ENCODE results near the gene BOD1. TPM values are rescaled to one million over a fixed set of nuclear protein-coding genes. Genes with fewer than 3 reads are reported as not detected.

Gene BOD1
- total RNA-seq, 1 experiment from 2014 or later: 70.9 TPM

- DNase-seq (ENCODE audit: low spot score): no peak
- Histone ChIP-seq H3K4me1 (ENCODE audit: insufficient read depth, low read length, poor library complexity, severe bottlenecking) (no peaks in the 10 kb centered on the region), H3K27ac (ENCODE audit: low read depth, low read length, poor library complexity, severe bottlenecking) (no peak overlapping the region), H3K9me3 (ENCODE audit: low read depth, low read length, poor library complexity, severe bottlenecking) (no peaks in the 10 kb centered on the region), H3K27me3 (replicated peaks; ENCODE audit: insufficient read depth, low read depth, low read length, poor library complexity) (no peaks in the 10 kb centered on the region), H3K4me3 (ENCODE audit: low read depth, low read length, poor library complexity, severe bottlenecking) (no peak overlapping the region), H3K36me3 (ENCODE audit: insufficient read depth, low read length, poor library complexity, severe bottlenecking) (no peaks in the 10 kb centered on the region)
- TF ChIP-seq EZH2 (IDR thresholded peaks at IDR 0.05; ENCODE audit: borderline replicate concordance, low read depth, low read length, poor library complexity, severe bottlenecking) (no peak), CTCF (conservative IDR thresholded peaks at IDR 0.05; ENCODE audit: low read depth, low read length) (no peak)
- no TSS peak for BruUV-seq (replicated peaks)
- intact Hi-C loops (cut with micrococcal nuclease; ENCODE audit: unreplicated experiment): no loop called here
- CTCF ChIA-PET: no interaction called here
- POLR2A ChIA-PET (ENCODE audit: low non-redundant PET): no interaction called here
Measured at GRCh38 chr5:173634465-173634983, 18.1 kb upstream of the BOD1 start.

GRCh38 chr5:173633304-173633703, 16.9 kb upstream of the BOD1 start:
- H3K4me1 ChIP-seq (ENCODE audit: insufficient read depth, low read length, poor library complexity, severe bottlenecking): no peaks in the 10 kb centered on the region
- no peak for TF ChIP-seq CTCF (conservative IDR thresholded peaks at IDR 0.05; ENCODE audit: low read depth, low read length)
- TF ChIP-seq EZH2 (IDR thresholded peaks at IDR 0.05; ENCODE audit: borderline replicate concordance, low read depth, low read length, poor library complexity, severe bottlenecking): no peak
- no peak for DNase-seq (ENCODE audit: low spot score)
- H3K27ac ChIP-seq (ENCODE audit: low read depth, low read length, poor library complexity, severe bottlenecking): no peak overlapping the region
- H3K9me3 ChIP-seq (ENCODE audit: low read depth, low read length, poor library complexity, severe bottlenecking): no peaks in the 10 kb centered on the region
- H3K4me3 ChIP-seq (ENCODE audit: low read depth, low read length, poor library complexity, severe bottlenecking): no peak overlapping the region
- ChIA-PET CTCF (no interaction called here), POLR2A (ENCODE audit: low non-redundant PET) (no interaction called here)
- H3K27me3 ChIP-seq (replicated peaks; ENCODE audit: insufficient read depth, low read depth, low read length, poor library complexity): no peaks in the 10 kb centered on the region
- H3K36me3 ChIP-seq (ENCODE audit: insufficient read depth, low read length, poor library complexity, severe bottlenecking): no peaks in the 10 kb centered on the region
- no TSS peak for BruUV-seq (replicated peaks)
- intact Hi-C loops (cut with micrococcal nuclease; ENCODE audit: unreplicated experiment): loop anchor here (2.0 kb wide), 1 partner anchor 41 kb away; no protein-coding TSS in a partner anchor

GRCh38 chr5:173631478-173631877, 15.0 kb upstream of the BOD1 start:
- BruUV-seq (replicated peaks): no TSS peak
- Histone ChIP-seq H3K27ac (ENCODE audit: low read depth, low read length, poor library complexity, severe bottlenecking) (no peak overlapping the region), H3K27me3 (replicated peaks; ENCODE audit: insufficient read depth, low read depth, low read length, poor library complexity) (no peaks in the 10 kb centered on the region), H3K36me3 (ENCODE audit: insufficient read depth, low read length, poor library complexity, severe bottlenecking) (no peaks in the 10 kb centered on the region), H3K4me3 (ENCODE audit: low read depth, low read length, poor library complexity, severe bottlenecking) (no peak overlapping the region), H3K9me3 (ENCODE audit: low read depth, low read length, poor library complexity, severe bottlenecking) (no peaks in the 10 kb centered on the region), H3K4me1 (ENCODE audit: insufficient read depth, low read length, poor library complexity, severe bottlenecking) (no peaks in the 10 kb centered on the region)
- no peak for DNase-seq (ENCODE audit: low spot score)
- CTCF ChIA-PET: no interaction called here
- intact Hi-C loops (cut with micrococcal nuclease; ENCODE audit: unreplicated experiment): no loop called here
- TF ChIP-seq CTCF (conservative IDR thresholded peaks at IDR 0.05; ENCODE audit: low read depth, low read length): no peak
- TF ChIP-seq EZH2 (IDR thresholded peaks at IDR 0.05; ENCODE audit: borderline replicate concordance, low read depth, low read length, poor library complexity, severe bottlenecking): no peak
- POLR2A ChIA-PET (ENCODE audit: low non-redundant PET): no interaction called here

All from A673 (cell line).